Panc1 (cell line): Measurements from ENCODE around the gene FOXD2. TPM values are rescaled to one million over a fixed set of nuclear protein-coding genes. Genes with fewer than 3 reads are reported as not detected.
A peak's percentile ranks its signal among the peaks of the same experiment; 100 is the strongest.

Experiments
- ATAC-seq: fragments of 200-7000 bp; cut with Tn5 transposase; 2 replicates; pipeline ENCODE4 v1.9.1; 2020; ENCODE audit warnings: mild to moderate bottlenecking, moderate library complexity
- BruUV-seq: library from RNA; stranded (reverse); fragments of 400-500 nt; replicated peaks from 2 replicates; lab custom pipeline; 2021; lab: Mats Ljungman, UMichigan
- CTCF ChIA-PET: fragments of 300-600 bp; sonication (Branson Sonifier 250); formaldehyde crosslinking; loops from one replicate; lab custom pipeline; 2022; ENCODE audit warnings: antibody characterized with exemption; lab: Charles Lee
- POLR2A ChIA-PET: fragments of 300-600 bp; sonication (Branson Sonifier 250); formaldehyde crosslinking; loops from one replicate; lab custom pipeline; 2022; ENCODE audit warnings: antibody characterized with exemption; lab: Charles Lee
- DNase-seq: peaks from one replicate; pipeline ENCODE4 v3.0.0-alpha.2; 2010; ENCODE audit warnings: low read depth, low spot score
- H3K27ac ChIP-seq: 2 replicates; pipeline ENCODE4 v1.5.1; 2011; ENCODE audit warnings: mild to moderate bottlenecking, low read length, inconsistent platforms
- H3K27me3 ChIP-seq: fragments of 200-500 bp; sonication (Bioruptor generic); 2 replicates; pipeline ENCODE4 v1.6.0; 2014; ENCODE audit warnings: low read length, inconsistent platforms; ENCODE audit not compliant: control insufficient read depth, insufficient read depth
- H3K36me3 ChIP-seq: fragments of 200-500 bp; sonication (Bioruptor generic); 2 replicates; pipeline ENCODE4 v1.5.1; 2014; ENCODE audit warnings: inconsistent platforms, mild to moderate bottlenecking, low read length, moderate library complexity; ENCODE audit not compliant: control insufficient read depth, insufficient read depth
- H3K4me1 ChIP-seq: 2 replicates; pipeline ENCODE4 v1.5.1; 2011; ENCODE audit warnings: inconsistent platforms, mild to moderate bottlenecking, low read length, moderate library complexity; ENCODE audit not compliant: control insufficient read depth, insufficient read depth
- H3K4me3 ChIP-seq, 2 experiments: 2 replicates each; pipeline ENCODE4 v1.5.1; 2011 to 2012; ENCODE audit warnings: low read depth in 2 of 2, low read length in 2 of 2, mild to moderate bottlenecking in 2 of 2, inconsistent platforms in 1 of 2, moderate library complexity in 1 of 2
- H3K9me3 ChIP-seq: fragments of 200-500 bp; sonication (Bioruptor generic); 2 replicates; pipeline ENCODE4 v1.5.1; 2014; ENCODE audit warnings: low read depth, mild to moderate bottlenecking, inconsistent platforms, low read length, moderate library complexity; ENCODE audit not compliant: control insufficient read depth, insufficient read depth
- POLR2AphosphoS5 ChIP-seq: IDR thresholded peaks from 2 replicates; pipeline ENCODE4 v1.6.1; 2012; ENCODE audit warnings: mild to moderate bottlenecking, low read depth, low read length, moderate library complexity
- REST ChIP-seq, 2 experiments: IDR thresholded peaks; 2 replicates each; pipeline ENCODE4 v1.6.1; 2011 to 2012; ENCODE audit warnings: low read depth in 2 of 2, control low read depth in 1 of 2, low read length in 1 of 2, mild to moderate bottlenecking in 1 of 2, moderate library complexity in 1 of 2; ENCODE audit not compliant: insufficient read depth in 1 of 2
- SIN3A ChIP-seq: IDR thresholded peaks from 2 replicates; pipeline ENCODE4 v1.6.1; 2012; ENCODE audit warnings: low read depth, mild to moderate bottlenecking, low read length, moderate library complexity, borderline replicate concordance; ENCODE audit not compliant: insufficient read depth
- TCF7L2 ChIP-seq: IDR thresholded peaks from 2 replicates; pipeline ENCODE4 v1.6.1; 2011; ENCODE audit warnings: mild to moderate bottlenecking, low read depth, low read length, inconsistent platforms
- in situ Hi-C: cut with HindIII; loops from 2 replicates; pipeline ENCODE4 v1.10.0; 2016; ENCODE audit warnings: low sequenced_read_pairs, low pct_unique_long_range_greater_than_20kb
- intact Hi-C: fragments of 100-400 bp; cut with micrococcal nuclease; formaldehyde crosslinking; loops from one replicate; pipeline ENCODE4 v1.10.0; 2022; ENCODE audit not compliant: unreplicated experiment
- total RNA-seq: library from RNA; stranded (reverse); gene quantifications from one replicate; pipeline ENCODE4 v1.2.1, GENCODE V29; 2021; ENCODE audit not compliant: unreplicated experiment
- TF ChIP-seq, protein P1 (sequence below): fragments of 450-650 bp; IDR thresholded peaks from 2 replicates; pipeline ENCODE4 v1.5.1; 2017; ENCODE audit warnings: mild to moderate bottlenecking

The FOXD2 gene
- total RNA-seq, 1 experiment from 2014 or later = 2.2 TPM

DNA sequence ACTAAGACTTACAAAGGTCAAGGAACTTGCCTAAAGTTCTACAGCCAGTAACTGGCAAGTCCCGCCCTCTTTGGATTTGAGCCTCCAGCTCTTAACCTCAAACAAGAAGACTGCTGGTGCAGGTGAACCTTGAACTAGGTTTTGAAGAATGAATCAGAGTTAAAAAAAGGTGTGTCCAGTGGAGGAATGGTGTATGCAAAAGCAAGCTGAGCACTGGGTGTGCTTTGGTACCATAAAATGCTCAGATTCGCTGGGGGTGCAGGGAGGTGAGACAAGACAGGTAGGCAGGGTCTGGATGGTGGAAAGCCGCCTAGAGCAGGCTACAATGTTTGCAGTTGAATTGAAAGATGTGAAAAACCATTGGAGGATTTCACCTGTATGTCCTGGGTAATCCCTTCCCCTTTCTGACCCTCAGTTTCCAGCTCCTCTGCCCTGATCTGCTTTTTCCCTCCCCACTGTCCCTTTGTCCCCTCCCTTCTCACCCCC is 39.8 kb downstream of the FOXD2 start:
- in situ Hi-C loops = no loop called here
- CTCF ChIA-PET = no interaction called here
- H3K4me3 ChIP-seq = no peak overlapping the region
- TF ChIP-seq REST (IDR thresholded peaks at IDR 0.05; ENCODE audit: insufficient read depth in 1 of 2, low read depth in 2 of 2, low read length in 1 of 2) (no peak), TCF7L2 (no peak), POLR2AphosphoS5 (no peak), SIN3A (no peak)
- TF ChIP-seq, protein P1, sequence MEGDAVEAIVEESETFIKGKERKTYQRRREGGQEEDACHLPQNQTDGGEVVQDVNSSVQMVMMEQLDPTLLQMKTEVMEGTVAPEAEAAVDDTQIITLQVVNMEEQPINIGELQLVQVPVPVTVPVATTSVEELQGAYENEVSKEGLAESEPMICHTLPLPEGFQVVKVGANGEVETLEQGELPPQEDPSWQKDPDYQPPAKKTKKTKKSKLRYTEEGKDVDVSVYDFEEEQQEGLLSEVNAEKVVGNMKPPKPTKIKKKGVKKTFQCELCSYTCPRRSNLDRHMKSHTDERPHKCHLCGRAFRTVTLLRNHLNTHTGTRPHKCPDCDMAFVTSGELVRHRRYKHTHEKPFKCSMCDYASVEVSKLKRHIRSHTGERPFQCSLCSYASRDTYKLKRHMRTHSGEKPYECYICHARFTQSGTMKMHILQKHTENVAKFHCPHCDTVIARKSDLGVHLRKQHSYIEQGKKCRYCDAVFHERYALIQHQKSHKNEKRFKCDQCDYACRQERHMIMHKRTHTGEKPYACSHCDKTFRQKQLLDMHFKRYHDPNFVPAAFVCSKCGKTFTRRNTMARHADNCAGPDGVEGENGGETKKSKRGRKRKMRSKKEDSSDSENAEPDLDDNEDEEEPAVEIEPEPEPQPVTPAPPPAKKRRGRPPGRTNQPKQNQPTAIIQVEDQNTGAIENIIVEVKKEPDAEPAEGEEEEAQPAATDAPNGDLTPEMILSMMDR = no peak
- H3K27ac ChIP-seq = no peak overlapping the region
- ATAC-seq (no peak), DNase-seq (no peak)
- H3K4me1 ChIP-seq = peaks cover 4% of the 10 kb centered on the region
- intact Hi-C loops = no loop called here
- POLR2A ChIA-PET = no interaction called here
- peaks cover 2% of the 10 kb centered on the region; the same call in 1 of the 2 replicates for H3K27me3 ChIP-seq
- no TSS peak for BruUV-seq
- H3K9me3 ChIP-seq = no peaks in the 10 kb centered on the region
- no peaks in the 10 kb centered on the region for H3K36me3 ChIP-seq

DNA sequence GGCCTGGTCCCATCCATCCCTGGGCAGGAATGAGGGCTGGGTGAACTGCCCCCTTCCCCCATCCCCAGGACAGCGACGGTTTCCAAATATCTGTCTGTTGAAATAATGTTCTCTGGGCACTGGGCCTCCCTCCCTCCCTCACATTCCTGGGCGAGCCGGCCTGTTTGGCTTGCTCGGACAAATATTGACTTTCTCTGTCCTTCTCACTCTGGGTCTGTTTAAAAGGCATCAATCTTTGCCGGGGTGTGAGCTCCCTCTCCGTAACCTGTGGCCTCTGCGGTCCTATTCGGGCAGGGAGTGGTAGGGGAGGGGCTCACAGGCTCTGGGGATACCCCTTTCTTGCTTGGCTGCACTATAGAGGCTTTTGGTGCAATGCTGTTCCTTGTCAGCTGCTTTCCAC is 40.2 kb downstream of the FOXD2 start:
- ChIA-PET CTCF (no interaction called here), POLR2A (no interaction called here)
- Histone ChIP-seq H3K4me1 (peaks cover 4% of the 10 kb centered on the region), H3K4me3 (no peak overlapping the region), H3K9me3 (no peaks in the 10 kb centered on the region), H3K27ac (no peak overlapping the region), H3K27me3 (peaks cover 2% of the 10 kb centered on the region; the same call in 1 of the 2 replicates), H3K36me3 (no peaks in the 10 kb centered on the region)
- DNase-seq = no peak
- no TSS peak for BruUV-seq
- in situ Hi-C loops (no loop called here), intact Hi-C loops (no loop called here)
- TF ChIP-seq SIN3A (no peak), REST (IDR thresholded peaks at IDR 0.05; ENCODE audit: insufficient read depth in 1 of 2, low read depth in 2 of 2, low read length in 1 of 2) (no peak), POLR2AphosphoS5 (no peak), TCF7L2 (no peak)
- TF ChIP-seq, protein P1 = no peak
- ATAC-seq = peak; percentile 69
